Liver (tissue), 9 donors: ENCODE data around the gene TOE1. TPM values are rescaled to one million over a fixed set of nuclear protein-coding genes. Genes with fewer than 3 reads are reported as not detected.
A peak's percentile ranks its signal among the peaks of the same experiment; 100 is the strongest.

ENCODE experiments used
- DNase-seq: peaks from one replicate; pipeline ENCODE4 v3.0.0-alpha.2; 2017; ENCODE audit warnings: low spot score
- H3K27ac ChIP-seq, 2 donors: one replicate each; pipeline ENCODE4 v1.7.0; 2013; ENCODE audit warnings: inconsistent platforms in 2 of 2, low read length in 2 of 2, control low read depth in 1 of 2, low read depth in 1 of 2, mild to moderate bottlenecking in 1 of 2
- H3K27me3 ChIP-seq, 4 donors: one replicate each; pipeline versions ENCODE4 v1.6.1 to v1.7.0; 2013; ENCODE audit warnings: low read length in 3 of 4, inconsistent platforms in 1 of 4, mild to moderate bottlenecking in 1 of 4, moderate library complexity in 1 of 4; ENCODE audit not compliant: control insufficient read depth in 4 of 4, insufficient read depth in 4 of 4
- H3K36me3 ChIP-seq, 4 donors: one replicate each; pipeline versions ENCODE4 v1.6.1 to v1.7.0; 2013; ENCODE audit warnings: low read length in 3 of 4, mild to moderate bottlenecking in 3 of 4, low read depth in 1 of 4, moderate library complexity in 1 of 4; ENCODE audit not compliant: control insufficient read depth in 4 of 4, insufficient read depth in 3 of 4
- H3K4me1 ChIP-seq, 4 donors: one replicate each; pipeline versions ENCODE4 v1.6.1 to v1.7.0; 2013; ENCODE audit warnings: low read length in 3 of 4, mild to moderate bottlenecking in 3 of 4, moderate library complexity in 1 of 4; ENCODE audit not compliant: control insufficient read depth in 4 of 4, insufficient read depth in 4 of 4
- H3K4me3 ChIP-seq, 3 donors: one replicate each; pipeline versions ENCODE4 v1.6.1 to v1.7.0; 2013; ENCODE audit warnings: low read length in 3 of 3, control low read depth in 1 of 3, low read depth in 1 of 3, mild to moderate bottlenecking in 1 of 3
- H3K9ac ChIP-seq, 2 donors: one replicate each; pipeline ENCODE4 v1.7.0; 2013; ENCODE audit warnings: low read length in 2 of 2, mild to moderate bottlenecking in 2 of 2, moderate library complexity in 2 of 2, control low read depth in 1 of 2, low read depth in 1 of 2
- H3K9me3 ChIP-seq, 4 donors: one replicate each; pipeline versions ENCODE4 v1.6.1 to v1.7.0; 2013; ENCODE audit warnings: low read length in 3 of 4; ENCODE audit not compliant: control insufficient read depth in 4 of 4
- FOXA2 ChIP-seq: IDR thresholded peaks from 2 replicates; pipeline ENCODE4 v1.6.1; 2016; ENCODE audit warnings: antibody characterized with exemption
- NR2F2 ChIP-seq: IDR thresholded peaks from 2 replicates; pipeline ENCODE4 v1.6.1; 2016; ENCODE audit warnings: antibody characterized with exemption
- REST ChIP-seq: IDR thresholded peaks from 2 replicates; pipeline ENCODE4 v1.6.1; 2016; ENCODE audit warnings: antibody characterized with exemption, mild to moderate bottlenecking
- TAF1 ChIP-seq: conservative IDR thresholded peaks from 2 replicates; pipeline ENCODE4 v1.6.1; 2016; ENCODE audit warnings: antibody characterized with exemption, mild to moderate bottlenecking
- YY1 ChIP-seq: IDR thresholded peaks from 2 replicates; pipeline ENCODE4 v1.6.1; 2016; ENCODE audit warnings: antibody characterized with exemption, mild to moderate bottlenecking
- WGBS: extraction: QIAGEN DNeasy Blood & Tissue Kit; methylation state at CpG from one replicate; pipeline ENCODE4 v1.1.7; 2013; 5-methylcytosine and 5-hydroxymethylcytosine counted together
- polyA plus RNA-seq, 2 donors: library from polyadenylated mRNA; stranded (reverse) in 1 of 2; unstranded in 1 of 2; fragments of 200-250 nt in 1 of 2; fragments of >200 nt in 1 of 2; fragmentation: Nextera tagmentation in 1 of 2; extraction: Ambion mirVana in 1 of 2; gene quantifications; one replicate each; pipeline versions ENCODE4 v1.2.1 to v1.2.3, GENCODE V29; 2013 to 2015
- total RNA-seq, 2 donors: library from RNA; depleted of rRNA; stranded (reverse); fragments of >200 nt; gene quantifications; one replicate each; pipeline ENCODE4 v1.2.3, GENCODE V29; 2014
- TF ChIP-seq, protein P1 (sequence below): IDR thresholded peaks from 2 replicates; pipeline ENCODE4 v1.6.1; 2016; ENCODE audit warnings: antibody characterized with exemption
- TF ChIP-seq, protein P2 (sequence below): fragments of 150-350 bp; IDR thresholded peaks from 2 replicates; pipeline ENCODE4 v1.5.1; 2017; ENCODE audit warnings: improper control_type of control experiment, low read depth, low read length; ENCODE audit not compliant: missing input control
- donor health status: healthy.
- donor health status: healthy.
- donor health status: healthy.
- donor health status: healthy.
- donor health status: healthy.

TOE1 gene
- total and polyA plus RNA-seq, 4 donors: 3.5 to 9.1 (median 5.8) TPM

DNA sequence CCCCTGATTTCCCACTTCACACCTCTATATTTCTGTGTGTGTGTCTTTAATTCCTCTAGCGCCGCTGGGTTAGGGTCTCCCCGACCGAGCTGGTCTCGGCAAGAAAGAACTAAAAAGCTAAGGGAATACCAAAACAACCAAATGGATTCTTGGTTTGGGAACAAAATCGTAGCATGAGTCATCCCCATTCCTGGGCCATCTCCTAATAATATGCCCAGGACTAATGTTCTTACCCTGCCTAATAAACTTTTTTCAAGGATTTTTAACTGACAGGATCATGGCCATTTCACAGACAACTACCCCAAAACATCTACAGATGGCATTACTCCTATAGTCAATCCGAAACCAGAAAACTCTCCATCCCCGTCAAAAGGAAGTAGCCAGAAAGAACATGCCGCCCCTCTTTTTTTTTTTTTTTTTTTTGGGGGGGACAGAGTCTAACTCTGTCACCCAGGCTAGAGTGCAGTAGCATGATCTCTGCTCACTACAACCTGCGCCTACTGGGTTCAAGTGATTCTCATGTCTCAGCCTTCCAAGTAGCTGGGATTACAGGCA is 17.4 kb upstream of the TOE1 start (continued):
- TF ChIP-seq, protein P1, sequence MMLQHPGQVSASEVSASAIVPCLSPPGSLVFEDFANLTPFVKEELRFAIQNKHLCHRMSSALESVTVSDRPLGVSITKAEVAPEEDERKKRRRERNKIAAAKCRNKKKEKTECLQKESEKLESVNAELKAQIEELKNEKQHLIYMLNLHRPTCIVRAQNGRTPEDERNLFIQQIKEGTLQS: no peak
- no peak for TF ChIP-seq YY1
- TF ChIP-seq, protein P2, sequence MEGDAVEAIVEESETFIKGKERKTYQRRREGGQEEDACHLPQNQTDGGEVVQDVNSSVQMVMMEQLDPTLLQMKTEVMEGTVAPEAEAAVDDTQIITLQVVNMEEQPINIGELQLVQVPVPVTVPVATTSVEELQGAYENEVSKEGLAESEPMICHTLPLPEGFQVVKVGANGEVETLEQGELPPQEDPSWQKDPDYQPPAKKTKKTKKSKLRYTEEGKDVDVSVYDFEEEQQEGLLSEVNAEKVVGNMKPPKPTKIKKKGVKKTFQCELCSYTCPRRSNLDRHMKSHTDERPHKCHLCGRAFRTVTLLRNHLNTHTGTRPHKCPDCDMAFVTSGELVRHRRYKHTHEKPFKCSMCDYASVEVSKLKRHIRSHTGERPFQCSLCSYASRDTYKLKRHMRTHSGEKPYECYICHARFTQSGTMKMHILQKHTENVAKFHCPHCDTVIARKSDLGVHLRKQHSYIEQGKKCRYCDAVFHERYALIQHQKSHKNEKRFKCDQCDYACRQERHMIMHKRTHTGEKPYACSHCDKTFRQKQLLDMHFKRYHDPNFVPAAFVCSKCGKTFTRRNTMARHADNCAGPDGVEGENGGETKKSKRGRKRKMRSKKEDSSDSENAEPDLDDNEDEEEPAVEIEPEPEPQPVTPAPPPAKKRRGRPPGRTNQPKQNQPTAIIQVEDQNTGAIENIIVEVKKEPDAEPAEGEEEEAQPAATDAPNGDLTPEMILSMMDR: no peak

GRCh38 chr1:45325851-45326506 is 14.0 kb upstream of the TOE1 start:
- Histone ChIP-seq H3K27me3 (no peaks in the 10 kb centered on the region), H3K9ac (no peak overlapping the region), H3K36me3 (peaks cover 0 to 8% (median 4%) of the 10 kb centered on the region in 4 donors), H3K4me1 (peaks cover 3 to 13% (median 7%) of the 10 kb centered on the region in 4 donors), H3K4me3 (peak overlapping the region in 1 of 3 donors; percentile 53), H3K9me3 (no peaks in the 10 kb centered on the region), H3K27ac (no peak overlapping the region)
- TF ChIP-seq NR2F2: peak; percentile 38
- TF ChIP-seq FOXA2: no peak
- 62% methylated on average over 6 of the region's 6 CpGs for WGBS
- DNase-seq: no peak

DNA sequence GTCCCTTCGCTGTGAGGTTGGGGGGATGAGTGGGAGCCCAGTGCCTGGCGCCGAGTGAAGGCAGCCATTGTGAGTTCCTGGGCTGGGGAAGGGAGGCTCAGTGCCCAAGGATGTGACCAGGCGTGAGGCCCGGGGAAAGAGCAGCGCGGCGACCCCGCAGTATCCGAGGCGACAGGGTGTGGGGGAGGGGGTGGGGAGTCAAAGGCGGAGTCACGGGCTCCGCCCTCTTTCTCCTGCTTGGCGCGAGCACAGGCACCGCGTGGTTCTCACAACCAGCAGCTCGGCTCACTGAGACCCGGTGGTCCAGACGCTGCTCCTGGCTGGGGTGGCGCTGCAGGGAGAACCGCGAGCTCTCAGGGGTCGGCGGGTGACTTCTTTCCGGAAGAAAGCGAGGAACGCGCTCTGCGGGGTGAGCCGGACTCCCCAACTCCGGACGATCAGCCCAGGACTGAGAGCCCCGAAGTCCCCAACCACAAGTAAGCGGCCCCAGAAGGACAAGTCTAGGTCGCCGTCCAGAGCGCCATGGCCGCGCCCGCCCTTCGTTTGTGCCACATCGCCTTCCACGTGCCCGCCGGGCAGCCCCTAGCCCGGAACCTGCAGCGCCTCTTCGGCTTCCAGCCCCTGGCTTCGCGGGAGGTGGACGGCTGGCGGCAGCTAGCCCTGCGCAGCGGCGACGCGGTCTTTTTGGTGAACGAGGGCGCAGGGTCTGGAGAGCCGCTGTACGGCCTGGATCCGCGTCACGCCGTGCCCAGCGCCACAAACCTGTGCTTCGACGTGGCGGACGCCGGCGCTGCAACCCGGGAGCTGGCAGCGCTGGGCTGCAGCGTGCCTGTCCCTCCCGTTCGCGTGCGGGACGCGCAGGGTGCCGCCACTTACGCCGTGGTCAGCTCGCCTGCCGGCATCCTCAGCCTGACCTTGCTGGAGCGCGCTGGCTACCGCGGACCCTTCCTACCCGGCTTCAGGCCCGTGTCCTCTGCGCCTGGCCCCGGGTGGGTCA is 13.0 kb upstream of the TOE1 start, which contains the start of gene HPDL:
Gene HPDL, plus strand, starts transcription at position 269 of the 997 bp plus-strand sequence. Its CDS starts 254 bp downstream, at position 523.
- Histone ChIP-seq H3K27me3 (no peaks in the 10 kb centered on the region), H3K9ac (no peak within 1 kb of the TSS), H3K36me3 (peaks cover 0 to 15% (median 5%) of the 10 kb centered on the region in 4 donors), H3K9me3 (no peaks in the 10 kb centered on the region), H3K4me1 (peaks cover 3 to 13% (median 7%) of the 10 kb centered on the region in 4 donors), H3K27ac (no peak within 1 kb of the TSS), H3K4me3 (peak within 1 kb of the TSS; percentile 36 to 53 (median 50))
- DNase-seq: peak; percentile 79
- 15% methylated on average over 96 of the region's 96 CpGs for WGBS
- TF ChIP-seq REST: no peak
- TF ChIP-seq YY1: peak; percentile 20
- no peak for TF ChIP-seq TAF1
